Measurements from ENCODE around the gene SIGMAR1.

DNA sequence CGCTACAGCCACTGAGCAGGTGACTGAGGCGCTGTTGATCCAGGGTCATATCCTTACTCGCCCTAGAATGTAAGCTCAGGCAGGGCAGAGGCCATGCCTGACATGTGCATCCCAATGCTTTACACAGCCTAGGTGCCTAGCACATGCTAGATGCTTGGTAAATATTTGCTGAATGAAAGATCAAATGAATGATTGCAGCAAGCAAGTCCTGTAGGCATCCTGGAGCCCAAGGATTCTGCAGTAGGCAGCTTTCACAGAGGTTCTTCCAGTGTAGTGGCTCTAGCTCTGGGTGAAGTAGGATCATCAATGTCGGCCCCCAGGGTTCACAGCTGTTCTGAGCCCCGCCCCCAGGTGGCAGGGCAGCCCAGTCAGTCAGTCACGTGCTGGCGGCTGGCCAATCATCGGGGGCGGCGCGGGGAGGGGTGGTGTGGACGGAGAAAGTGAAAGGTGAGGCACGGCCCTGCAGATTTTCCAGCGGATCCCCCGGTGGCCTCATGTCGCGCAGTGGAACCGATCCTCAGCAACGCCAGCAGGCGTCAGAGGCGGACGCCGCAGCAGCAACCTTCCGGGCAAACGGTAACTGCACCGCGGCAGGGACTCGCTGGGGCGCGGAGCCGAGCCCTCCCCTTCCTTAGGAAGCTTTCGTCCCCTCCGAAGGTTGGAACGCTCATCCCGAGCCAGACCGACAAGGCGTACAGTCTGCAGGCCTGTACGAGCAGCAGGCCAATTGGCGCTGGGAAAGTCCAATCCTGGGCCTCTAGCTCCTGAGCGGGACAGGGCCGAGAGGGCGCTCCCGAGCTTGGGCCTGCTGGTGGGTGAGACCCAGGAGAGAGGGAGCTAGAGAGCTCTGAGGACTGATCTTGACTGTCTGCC, 8.9 kb upstream of the SIGMAR1 start, which contains the start of gene GALT:
- no peak for TF ChIP-seq CREB1 (IDR thresholded peaks at IDR 0.05; ENCODE audit: low read depth)
- peak; percentile 35; the same call in 1 of the 2 replicates for TF ChIP-seq TEAD4 (IDR thresholded peaks at IDR 0.05)
- peak; percentile 69 for TF ChIP-seq TAF1 (IDR thresholded peaks at IDR 0.05; ENCODE audit: low read depth)
- 0 out of 2 replicates have a peak, but pooled peaks have one; percentile 19 for TF ChIP-seq YY1 (IDR thresholded peaks at IDR 0.05; ENCODE audit: low read depth)
- TF ChIP-seq ZBTB7A (IDR thresholded peaks at IDR 0.05; ENCODE audit: low read depth), result peak; percentile 72; the same call in 1 of the 2 replicates
- TF ChIP-seq FOXM1 (IDR thresholded peaks at IDR 0.05; ENCODE audit: borderline replicate concordance, low read depth), result no peak
- no peak for TF ChIP-seq EP300 (IDR thresholded peaks at IDR 0.05; ENCODE audit: borderline replicate concordance)
- TF ChIP-seq, protein P1, sequence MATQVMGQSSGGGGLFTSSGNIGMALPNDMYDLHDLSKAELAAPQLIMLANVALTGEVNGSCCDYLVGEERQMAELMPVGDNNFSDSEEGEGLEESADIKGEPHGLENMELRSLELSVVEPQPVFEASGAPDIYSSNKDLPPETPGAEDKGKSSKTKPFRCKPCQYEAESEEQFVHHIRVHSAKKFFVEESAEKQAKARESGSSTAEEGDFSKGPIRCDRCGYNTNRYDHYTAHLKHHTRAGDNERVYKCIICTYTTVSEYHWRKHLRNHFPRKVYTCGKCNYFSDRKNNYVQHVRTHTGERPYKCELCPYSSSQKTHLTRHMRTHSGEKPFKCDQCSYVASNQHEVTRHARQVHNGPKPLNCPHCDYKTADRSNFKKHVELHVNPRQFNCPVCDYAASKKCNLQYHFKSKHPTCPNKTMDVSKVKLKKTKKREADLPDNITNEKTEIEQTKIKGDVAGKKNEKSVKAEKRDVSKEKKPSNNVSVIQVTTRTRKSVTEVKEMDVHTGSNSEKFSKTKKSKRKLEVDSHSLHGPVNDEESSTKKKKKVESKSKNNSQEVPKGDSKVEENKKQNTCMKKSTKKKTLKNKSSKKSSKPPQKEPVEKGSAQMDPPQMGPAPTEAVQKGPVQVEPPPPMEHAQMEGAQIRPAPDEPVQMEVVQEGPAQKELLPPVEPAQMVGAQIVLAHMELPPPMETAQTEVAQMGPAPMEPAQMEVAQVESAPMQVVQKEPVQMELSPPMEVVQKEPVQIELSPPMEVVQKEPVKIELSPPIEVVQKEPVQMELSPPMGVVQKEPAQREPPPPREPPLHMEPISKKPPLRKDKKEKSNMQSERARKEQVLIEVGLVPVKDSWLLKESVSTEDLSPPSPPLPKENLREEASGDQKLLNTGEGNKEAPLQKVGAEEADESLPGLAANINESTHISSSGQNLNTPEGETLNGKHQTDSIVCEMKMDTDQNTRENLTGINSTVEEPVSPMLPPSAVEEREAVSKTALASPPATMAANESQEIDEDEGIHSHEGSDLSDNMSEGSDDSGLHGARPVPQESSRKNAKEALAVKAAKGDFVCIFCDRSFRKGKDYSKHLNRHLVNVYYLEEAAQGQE (IDR thresholded peaks at IDR 0.05; ENCODE audit: low read depth), result no peak
- no peak for TF ChIP-seq RAD21 (IDR thresholded peaks at IDR 0.05; ENCODE audit: low read depth)
- no peak for TF ChIP-seq CEBPB (IDR thresholded peaks at IDR 0.05)
- TF ChIP-seq EGR1 (IDR thresholded peaks at IDR 0.05), result no peak
- TF ChIP-seq, protein P2, sequence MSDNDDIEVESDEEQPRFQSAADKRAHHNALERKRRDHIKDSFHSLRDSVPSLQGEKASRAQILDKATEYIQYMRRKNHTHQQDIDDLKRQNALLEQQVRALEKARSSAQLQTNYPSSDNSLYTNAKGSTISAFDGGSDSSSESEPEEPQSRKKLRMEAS (IDR thresholded peaks at IDR 0.05), result peak; percentile 78
- TF ChIP-seq, protein P3, sequence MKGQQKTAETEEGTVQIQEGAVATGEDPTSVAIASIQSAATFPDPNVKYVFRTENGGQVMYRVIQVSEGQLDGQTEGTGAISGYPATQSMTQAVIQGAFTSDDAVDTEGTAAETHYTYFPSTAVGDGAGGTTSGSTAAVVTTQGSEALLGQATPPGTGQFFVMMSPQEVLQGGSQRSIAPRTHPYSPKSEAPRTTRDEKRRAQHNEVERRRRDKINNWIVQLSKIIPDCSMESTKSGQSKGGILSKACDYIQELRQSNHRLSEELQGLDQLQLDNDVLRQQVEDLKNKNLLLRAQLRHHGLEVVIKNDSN (IDR thresholded peaks at IDR 0.05), result peak; percentile 99
- peak; percentile 61; the same call in 1 of the 2 replicates for TF ChIP-seq TCF12 (IDR thresholded peaks at IDR 0.05; ENCODE audit: low read depth)
